RPMI8226 (cell line): ENCODE results near the gene MALRD1.

Experiments
- DNase-seq: peaks from one replicate; pipeline ENCODE4 v3.0.0-alpha.2; 2015

The MALRD1 gene

DNA sequence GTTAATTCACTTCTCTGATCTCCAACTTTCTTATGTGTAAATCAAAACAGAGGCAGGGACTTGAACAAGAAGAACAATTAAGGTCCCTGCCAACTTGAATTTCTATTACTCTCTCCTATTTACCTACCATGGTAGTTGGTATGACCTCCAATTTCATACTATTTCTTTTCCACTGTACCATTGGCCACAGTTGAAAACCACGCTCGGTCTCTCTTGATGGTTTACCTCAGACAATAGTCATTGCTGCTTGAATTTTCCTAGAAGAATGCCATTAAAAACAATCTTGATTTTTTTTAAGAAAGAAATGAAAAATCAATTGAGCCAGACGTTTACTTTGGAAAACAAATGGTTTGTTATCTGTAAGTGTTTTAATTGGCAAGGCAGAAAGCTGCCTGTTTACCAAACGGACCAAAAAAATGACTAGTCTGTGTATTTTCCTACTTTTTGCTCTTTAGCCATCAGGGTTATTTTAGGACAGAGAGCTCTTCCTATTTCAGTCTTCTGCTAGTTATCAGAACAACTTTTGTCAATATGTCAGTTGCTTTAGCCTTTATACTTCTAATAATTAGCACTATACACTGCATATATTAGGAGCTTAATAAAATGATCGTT is 610.1 kb downstream of the MALRD1 start:
- DNase-seq, result no peak

DNA sequence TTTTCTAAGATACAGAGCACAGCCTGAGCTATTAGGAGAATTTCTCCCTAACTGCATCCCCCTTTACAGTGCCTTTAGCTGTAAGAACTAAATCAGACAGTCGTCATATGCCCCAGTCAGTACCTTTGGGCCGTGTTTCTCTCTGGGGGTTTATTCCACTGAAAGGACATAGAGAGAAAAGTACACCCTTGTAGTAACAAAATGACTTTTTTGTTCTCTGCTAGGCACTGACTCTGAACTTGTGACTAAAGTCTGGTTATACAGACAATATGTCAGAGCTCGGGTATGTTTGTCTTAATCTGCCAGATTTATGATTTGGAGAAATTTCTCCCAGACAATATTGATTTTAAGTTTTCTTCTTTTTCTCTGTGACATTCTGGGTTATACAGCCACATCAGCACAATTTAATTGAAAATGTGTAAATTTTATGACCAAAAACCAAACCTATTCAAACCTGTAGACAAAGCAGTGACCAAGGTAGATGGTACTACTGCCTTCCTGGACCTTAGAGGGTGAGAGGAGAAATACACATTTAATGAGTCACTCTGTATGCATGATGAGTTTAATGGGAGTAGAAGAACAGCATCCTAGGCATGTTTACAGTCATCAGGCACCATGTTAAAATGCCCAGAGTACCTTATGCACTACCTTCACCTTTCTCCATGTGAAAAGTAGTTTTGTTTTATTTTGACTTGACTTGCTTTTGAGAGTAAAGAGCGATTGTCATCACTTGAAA is 611.5 kb downstream of the MALRD1 start:
- DNase-seq, result no peak

DNA sequence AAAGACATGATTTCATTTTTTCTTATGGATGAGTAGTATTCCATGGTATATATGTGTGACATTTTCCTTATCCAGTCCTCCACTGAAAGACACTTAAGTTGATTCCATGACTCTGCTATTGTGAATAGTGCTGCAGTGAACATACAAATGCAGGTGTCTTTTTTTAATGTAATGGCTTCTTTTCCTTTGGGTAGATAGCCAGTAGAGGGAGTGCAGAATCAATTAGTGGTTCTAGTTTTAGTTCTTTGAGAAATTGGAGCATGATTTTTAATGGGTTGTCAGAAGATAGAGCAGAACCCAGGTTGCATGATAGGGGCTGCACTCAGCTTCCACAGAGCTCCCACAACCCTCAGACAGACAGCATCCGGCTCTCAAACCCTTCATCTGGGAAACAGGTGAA is 614.7 kb downstream of the MALRD1 start:
- DNase-seq, result no peak

DNA sequence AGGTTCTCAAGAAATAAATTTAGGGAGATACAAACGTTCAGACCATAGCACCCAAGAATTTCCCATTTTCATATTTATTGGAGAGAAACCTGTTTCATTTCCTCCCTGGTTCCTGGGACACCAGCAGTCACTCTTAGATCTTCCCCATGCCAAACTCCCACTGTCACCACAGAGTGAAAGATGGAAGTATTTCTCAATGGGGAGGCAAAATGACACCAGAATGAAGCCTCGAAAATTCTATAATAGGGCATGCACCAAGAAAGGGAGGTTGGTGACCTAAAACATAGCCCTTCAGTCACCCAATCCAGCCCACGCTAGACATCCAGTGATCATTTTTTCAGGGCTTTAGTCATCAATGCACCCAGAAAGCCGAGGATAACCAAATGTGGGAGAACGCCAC is 619.5 kb downstream of the MALRD1 start:
- no peak for DNase-seq

DNA sequence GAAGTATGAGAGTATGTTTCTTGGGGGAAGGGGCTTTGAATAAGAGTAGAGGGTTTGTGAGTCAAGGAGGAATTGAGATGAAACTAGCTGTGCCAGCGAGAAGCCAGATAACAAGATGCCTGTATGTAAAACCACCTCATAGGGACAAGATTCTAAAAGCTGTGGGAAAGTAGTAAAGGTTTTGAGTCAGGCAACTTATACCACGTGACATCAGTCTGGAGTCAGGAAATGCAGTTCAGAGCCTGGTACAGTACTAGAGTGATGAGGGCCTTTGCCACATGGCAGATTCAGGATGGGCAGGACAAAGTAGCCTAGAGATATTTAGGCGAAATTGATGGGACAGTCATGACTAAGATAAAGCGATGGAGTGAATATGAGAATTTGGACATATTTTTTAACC is 627.5 kb downstream of the MALRD1 start:
- DNase-seq, result no peak

DNA sequence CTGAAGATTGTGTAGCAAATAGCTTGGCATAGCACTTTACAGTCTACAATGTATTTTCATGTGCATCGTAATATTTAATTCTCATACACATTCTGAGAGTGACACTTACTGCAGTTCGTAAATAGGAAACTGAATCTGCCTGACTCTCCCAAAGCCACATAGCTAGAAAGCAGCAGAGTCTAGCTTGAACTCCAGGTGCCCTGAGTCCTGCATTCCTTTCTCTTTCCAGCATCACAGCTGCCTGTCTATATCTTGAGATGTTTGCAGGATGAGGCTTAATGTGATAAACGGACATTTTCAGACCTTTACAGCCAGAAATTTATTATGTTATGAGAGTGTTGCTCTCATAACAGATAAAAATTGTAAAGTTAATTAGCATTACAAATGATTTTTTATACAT is 634.8 kb downstream of the MALRD1 start:
- no peak for DNase-seq

DNA sequence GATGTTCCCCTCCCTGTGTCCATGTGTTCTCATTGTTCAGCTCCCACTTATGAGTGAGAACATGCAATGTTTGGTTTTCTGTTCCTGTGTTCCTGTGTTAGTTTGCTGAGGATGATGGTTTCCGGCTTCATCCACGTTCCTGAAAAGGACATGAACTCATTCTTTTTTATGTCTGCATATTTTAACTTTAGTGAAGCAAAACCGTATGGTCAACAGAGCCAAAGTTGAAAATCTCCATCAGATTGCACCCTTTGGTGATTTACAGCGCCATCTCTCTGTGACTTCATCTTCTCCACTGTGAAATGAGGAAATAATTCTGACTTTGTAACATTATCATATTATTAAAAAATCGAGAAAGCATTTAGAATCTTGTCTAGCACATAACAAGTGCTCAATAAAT is 635.4 kb downstream of the MALRD1 start:
- no peak for DNase-seq

DNA sequence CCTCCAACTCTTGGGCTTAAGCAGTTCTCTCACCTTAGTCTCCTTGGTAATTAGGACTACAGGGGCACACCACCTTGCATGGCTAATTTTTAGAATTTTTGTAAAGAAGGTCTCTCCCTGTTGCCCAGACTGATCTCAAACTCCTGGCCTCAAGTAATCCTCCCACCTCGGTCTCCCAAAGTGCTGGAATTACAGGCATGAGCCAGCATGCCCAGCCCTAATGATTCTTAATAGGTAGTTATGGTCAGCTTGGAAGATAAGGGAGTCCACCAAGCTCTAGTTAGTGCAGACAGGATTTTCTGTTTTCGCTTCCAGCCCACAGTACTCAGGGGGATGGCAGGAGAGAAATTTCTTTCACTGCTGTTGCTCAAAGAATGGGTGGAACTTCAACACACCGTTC is 639.7 kb downstream of the MALRD1 start:
- no peak for DNase-seq

DNA sequence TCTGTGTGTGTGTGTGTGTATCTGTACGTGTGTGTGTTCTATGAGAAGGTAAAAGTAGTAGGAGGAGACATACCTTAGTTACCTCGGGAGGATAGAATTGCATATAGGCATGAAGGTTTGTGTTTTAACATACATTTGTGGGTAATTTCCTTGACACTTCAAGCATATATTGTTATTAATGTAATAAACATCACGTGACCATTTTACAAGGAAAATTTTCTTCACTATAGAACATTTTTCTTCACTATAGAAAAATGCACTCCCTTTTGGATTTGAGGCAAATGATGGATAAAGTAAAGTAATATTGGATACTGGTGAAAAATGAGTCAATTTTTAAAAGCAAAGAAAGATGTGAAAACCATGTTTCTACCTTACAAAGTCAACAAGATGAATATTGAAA is 640.6 kb downstream of the MALRD1 start:
- DNase-seq, result no peak

DNA sequence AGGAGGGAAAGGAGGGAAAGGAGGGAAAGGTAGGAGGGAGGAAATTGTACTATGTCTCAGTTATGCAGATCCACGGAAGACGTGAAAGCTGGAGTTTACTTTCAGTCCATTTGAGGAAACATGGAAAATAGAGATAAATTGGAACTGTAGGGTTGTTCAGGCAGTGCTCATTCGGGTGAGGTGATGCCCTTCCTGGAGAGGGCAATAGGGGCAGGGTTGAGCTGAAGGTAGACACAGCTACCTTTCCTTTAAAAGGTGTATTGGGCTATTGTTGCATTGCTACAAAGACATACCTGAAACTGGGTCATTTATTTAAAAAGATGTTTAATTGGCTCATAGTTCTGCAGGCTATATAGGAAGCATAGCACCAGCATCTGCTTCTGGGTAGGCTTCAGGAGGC is 650.7 kb downstream of the MALRD1 start:
- DNase-seq, result no peak

DNA sequence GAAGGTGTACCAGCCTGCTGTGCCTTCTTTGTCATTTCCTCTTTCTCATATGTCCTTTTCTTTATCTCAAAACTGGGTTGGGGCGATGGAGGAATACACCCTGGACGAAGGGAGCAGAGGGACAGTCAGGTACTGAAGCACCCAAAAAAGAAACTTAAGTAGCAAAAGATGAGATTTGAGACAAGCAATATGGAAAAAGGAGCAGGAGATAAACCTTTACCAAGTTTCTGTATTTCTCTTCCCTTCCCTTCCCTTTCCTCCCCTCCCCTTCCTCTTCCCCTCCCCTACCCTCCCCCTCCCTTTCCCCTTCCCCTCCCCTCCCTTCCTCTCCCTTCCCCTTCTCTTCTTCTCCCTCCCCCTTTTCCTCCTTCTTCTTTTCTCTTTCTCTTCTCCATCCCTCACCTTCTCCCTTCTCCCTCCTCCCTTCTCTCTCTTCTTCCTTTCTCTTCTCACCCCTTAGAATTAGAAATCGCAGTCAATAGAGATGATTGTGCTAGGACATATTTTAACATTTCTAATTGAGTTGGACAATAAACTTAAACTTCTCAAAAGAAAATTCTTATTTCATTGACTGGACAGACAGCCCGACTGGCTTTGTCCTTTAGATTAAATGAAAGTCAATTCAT is 652.9 kb downstream of the MALRD1 start:
- DNase-seq, result no peak

DNA sequence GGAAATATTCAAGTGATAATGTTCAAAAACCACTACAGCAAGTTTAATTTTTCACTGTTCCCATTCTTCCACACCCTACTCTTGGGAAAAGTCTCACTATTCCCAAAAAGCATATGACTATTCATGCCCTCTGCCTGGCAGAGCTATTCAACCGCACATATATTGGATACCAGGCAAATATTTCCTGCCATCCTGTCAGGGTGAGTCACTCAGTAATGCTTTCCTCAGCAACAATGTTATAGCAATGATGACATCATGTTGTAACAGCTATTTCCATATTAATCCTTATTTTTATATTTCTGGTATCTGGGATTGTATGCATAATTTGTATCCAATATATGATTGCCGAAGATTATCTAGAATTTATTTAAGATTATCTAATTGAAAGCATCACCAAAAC is 653.6 kb downstream of the MALRD1 start:
- no peak for DNase-seq

DNA sequence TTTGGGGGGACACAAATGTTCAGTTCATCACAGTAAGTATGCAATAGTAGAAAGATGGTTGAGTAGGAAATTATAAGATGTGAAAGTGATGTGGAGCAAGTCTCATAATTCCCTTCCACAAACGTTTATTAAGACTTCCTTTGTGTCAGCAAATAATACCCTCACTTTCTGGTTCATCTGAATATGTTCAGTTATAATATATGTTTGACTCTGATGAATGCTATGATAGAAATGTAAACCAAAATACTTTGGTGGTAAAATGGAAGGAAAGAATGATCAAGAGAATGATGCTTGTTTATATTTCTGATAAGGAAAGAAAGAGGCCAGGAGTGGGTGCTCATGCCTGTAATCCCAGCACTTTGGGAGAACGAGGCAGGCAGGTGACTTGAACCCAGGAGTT is 655.9 kb downstream of the MALRD1 start:
- DNase-seq, result no peak

DNA sequence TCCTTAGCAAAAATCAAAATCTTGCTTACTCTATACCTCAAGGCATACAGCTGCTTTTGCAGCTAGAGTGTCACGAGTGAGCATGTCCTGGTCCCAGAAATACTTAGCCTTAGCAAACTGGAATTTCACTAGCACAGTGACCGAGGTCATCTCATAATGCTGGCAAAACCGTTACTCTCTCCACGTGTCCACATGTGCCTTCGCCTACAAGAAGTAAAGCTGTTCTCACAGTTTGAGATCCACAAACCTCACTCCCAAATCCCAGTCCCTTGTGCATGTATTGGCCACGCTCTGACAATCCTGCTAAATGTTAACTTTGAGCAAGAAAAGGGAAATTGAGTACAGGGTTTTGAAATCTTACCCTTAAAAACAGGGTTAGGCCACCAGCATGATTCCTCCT is 656.6 kb downstream of the MALRD1 start:
- DNase-seq, result no peak

DNA sequence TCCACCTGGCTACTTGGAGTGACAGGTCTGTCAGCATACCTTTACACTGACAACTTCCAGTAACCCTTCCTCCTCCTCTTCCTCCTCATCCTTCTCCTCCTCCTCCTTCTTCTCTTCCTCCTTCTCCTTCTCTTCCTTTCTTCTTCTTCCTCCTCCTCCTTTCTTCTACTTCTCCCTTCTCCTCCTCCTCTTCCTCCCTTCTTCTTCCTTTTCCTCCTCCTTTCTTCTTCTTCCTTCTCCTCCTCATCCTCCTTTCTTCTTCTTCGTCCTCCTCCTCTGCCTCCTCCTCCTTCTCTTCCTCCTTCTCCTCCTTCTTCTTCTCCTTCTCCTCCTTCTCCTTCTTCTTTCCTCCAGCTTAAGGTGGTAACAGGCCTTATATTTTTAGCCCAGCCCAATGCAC is 658.3 kb downstream of the MALRD1 start:
- no peak for DNase-seq

DNA sequence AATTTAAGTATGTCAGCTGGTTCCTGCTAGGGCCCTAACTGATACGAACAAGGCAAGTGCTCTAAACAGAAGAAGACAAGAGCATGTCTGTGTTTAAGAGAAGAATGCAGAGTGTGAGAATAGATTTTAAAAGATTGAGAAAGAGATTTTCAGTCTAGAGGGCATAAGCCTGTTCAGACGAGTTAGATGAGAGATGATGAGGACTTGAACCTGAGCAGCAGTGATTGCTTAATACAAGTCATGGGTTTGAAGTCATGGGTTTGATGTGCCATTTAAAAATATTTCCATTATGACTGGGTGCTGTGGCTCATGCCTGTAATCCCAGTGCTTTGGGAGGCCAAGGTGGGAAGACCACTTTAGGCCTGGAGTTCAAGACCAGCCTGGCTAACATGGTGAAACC is 658.8 kb downstream of the MALRD1 start:
- no peak for DNase-seq

DNA sequence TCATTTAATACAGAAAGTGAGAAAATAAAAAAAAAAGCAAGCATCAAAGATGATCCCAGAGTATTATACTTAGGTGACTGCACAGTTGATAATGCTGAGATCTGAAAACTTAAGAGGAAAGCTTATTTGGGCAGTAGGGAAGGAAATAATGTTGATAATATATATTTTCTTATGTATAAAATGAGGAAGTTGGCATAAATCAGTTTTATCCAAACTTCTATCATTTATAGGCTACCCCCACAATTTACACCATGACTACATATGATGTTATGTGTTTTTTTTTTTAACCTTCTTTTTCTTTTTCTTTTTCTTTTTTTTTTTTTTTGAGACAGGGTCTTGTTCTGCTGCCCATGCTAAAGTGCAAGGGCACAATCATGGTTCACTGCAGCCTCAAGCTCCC is 659.4 kb downstream of the MALRD1 start:
- DNase-seq, result no peak

DNA sequence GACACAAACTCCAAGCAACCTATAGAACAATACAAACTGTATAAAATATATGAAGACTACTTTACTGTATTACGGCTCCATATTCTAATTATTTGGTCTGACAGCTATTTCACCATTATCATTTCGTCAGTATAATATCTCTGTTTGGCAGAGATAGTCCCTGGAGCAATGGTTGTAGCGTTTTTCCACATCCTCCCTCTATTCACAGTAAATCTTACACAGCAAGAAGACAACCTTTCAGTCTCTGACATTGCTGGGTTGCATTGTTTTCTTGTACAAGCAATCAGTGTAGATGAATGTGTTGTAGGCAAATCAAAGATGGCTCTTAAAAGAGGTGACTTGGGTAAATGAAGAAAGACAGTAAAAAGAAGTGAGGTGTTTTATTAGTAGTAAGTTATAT is 662.0 kb downstream of the MALRD1 start:
- DNase-seq, result no peak

DNA sequence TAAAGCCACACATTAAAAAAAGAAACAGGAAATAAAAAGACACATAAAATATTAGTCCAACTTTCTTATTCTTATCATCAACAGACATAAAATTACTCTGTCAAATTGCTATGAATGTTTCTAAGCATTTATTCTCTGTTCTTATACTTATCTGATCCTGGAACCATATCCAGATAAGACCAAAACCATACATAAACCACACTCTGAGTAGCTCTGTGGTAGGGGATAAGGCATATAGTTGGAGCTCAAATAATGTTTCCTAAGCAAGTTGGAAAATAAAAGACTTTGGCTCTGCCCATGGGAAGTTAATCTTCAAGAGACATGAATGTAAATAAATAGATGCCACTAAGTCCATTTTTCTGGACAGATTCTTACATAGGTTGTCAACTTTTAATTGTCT is 664.6 kb downstream of the MALRD1 start:
- no peak for DNase-seq

DNA sequence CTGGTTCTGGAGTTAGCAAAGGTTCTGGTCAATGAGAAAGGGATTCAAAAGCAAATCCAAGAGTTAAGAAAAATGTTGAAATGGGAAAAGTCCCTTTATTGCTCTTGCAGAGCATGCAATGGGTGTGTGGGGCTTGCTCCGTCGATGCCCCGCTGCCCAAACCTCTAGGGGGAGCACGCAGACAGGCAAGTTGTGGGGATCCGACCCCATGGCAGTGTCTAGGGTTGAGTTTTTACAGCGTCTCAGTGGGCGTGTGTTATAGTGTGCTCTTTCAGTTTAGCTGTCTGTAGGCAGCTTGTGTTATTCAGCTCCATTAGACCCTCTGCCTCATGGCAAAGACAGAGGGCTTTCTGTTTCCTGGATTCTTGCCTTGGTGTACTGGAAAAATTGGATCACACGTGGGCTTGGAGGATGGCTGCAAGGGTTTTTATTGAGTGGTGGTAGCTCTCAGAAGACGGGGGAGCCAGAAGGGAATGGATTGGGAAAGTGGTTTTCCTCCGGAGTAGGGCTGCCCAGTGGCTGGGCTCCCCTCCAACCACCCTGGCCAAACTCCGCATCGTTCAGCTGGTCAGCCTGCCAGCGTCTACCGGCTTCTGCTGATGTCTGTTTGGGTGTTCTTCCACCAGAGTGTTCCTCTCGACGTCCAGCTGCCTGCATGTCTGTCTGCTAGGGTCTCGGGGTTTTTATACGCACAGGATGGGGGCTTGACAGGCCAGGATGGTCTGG is 665.4 kb downstream of the MALRD1 start:
- DNase-seq, result peak; percentile 4

DNA sequence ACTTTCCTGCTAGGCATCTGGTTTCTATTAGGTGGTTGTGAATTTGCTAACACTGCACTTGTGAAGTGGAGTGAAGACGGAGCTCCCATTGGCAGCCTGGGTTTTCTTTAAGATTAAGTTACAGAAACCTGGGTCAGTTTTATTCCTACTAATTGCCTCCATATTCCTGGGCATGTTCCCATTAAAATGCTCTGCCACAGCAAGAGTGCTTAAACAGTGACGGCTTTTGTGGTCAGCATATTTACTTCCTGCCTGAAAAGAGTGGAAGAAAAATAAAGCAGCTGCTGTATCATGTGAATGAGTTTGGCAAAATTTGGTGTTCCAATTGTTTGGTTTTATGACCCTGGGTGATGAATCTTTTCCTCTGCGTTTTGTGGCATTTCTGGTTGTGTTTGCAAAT is 670.7 kb downstream of the MALRD1 start:
- DNase-seq, result no peak

DNA sequence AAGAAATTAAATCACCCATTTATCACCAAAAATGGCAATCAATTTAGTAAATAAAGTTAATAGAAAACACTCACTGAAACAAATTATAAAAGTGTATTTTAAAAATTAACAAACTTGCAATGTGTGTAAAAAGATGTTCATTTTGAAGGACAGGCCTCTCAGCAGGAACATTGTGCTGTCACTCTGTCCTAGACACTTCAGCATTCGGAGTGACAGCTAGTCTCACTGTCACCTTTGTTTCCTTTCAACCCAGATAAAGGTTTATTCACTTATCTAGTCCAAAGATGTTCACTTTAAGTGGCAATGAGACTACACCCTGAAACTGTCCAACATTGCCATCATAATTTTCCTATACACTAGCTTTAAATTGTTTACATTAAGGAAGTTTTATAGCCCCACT is 675.7 kb downstream of the MALRD1 start:
- no peak for DNase-seq

DNA sequence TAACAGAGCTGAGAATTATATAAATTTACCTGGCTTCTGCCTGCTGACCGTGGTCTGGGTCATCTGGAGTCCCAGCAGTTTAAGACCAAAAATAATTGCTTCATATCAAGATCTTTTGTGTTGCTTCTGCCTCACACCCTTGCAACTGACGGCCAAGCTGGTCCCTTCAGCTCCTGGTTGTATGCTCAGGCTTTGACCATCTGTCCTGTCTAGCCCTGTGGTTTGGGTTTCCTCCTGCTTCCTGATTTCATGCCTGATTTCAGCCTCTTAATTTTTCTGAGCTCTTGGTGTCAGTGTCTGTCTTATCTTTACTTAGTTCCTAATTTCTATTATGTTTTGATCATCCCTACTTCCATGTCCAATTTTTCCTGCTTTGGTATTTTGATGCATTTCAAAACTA is 679.8 kb downstream of the MALRD1 start:
- DNase-seq, result no peak

DNA sequence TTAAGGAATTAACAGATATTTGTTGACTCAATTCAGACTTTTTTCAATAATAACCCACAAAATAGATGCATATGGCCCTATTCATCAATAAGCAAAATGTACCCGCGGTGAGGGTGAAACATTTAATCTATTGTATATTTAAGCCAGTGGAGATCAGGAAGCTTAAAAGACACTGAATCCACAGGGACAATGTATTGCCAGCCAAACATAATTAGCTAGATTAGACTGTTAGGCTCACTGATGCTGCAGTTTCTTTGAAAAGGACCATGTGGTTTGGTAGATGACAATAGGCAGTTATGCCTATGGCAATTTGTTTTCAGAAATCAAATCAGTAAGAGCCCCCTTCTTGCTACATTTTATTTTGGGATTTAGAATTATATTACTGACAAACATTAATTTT is 680.4 kb downstream of the MALRD1 start:
- no peak for DNase-seq
